KBM-7 (cell line): ENCODE results near the gene TIMP1.
A peak's percentile ranks its signal among the peaks of the same experiment; 100 is the strongest.

ENCODE experiments used
- DNase-seq: peaks from one replicate; pipeline ENCODE4 v3.0.0-alpha.2; 2015
- in situ Hi-C: fragments of 300-500 bp; cut with MboI; formaldehyde crosslinking; loops from 2 replicates; pipeline ENCODE4 v1.14.3; 2020; ENCODE audit warnings: low sequenced_read_pairs, low pct_unique_long_range_greater_than_20kb, mixed read lengths

Gene TIMP1

DNA sequence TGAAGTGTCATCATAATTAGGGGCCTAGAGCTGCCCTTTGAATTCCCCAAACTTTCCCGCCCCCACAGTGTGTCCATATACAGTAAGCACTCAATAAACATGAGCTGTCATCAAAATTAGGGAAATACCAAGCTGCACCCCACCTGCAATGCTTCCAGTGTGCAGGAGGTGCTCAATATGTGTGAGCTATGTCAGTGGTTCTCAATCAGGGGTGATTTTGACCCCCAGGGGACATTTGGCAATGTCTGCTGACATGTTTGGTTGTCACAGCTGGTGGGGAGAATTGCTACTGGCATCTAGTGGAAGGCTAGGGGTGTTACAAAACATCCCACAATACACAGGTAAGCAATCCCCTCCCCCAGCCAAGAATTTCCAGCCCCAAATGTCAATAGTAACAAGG, 46.7 kb downstream of the TIMP1 start:
- in situ Hi-C loops, result no loop called here

DNA sequence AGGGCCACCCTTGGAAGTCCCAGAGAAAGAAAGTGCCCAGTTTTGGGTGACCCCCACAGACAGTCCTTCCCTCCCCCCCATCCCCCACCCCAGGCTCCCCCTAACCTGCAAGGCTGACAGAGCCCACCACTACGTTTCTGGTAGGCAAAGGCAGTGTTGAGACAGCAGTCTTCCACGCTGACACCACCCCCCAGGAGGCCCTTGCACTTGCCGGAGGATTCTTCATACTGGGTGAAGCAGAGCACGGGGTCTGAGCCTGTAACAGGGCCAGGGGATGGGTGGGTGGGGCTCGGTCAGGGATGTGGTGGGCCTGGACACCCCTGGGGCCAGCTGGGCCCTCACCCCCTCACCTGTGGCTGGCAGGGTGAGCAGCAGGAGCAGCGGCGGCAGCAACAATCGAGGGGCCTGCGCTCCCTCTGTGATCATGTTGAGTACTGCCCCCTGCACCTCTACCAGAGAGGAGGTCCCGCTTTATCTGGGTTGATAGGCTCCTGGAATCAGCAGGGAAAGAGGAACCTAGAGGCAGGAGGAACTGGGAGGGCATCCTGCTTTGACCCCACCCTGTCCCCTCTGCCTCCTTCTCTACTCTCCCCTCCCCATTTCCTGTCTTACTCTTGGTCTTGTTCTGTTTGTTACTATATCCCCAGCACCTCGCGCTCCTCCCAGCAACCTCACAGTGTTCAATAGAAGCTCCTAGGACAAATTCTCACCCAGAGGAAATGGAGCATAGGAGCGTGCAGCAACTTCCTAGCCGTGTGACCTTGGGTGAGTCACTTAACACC, 47.4 kb downstream of the TIMP1 start, which contains the start of gene CFP:
CFP (minus strand) TSS at position 512 of the 782 bp plus-strand sequence; CDS start at position 426, 86 bp downstream.
- in situ Hi-C loops, result no loop called here
- peak; percentile 97 for DNase-seq

More for the DNA sequence above, 46.7 kb downstream of the TIMP1 start:
- peak; percentile 65 for DNase-seq

- DNase-seq, result no peak
- in situ Hi-C loops, result no loop called here
These were observed 49.4 kb downstream of the TIMP1 start for GRCh38 chrX:47631676-47632075.

GRCh38 chrX:47632666-47633065, 50.4 kb downstream of the TIMP1 start:
- in situ Hi-C loops, result no loop called here
- peak; percentile 51 for DNase-seq

GRCh38 chrX:47633689-47634590, 51.7 kb downstream of the TIMP1 start:
- in situ Hi-C loops, result no loop called here
- DNase-seq, result no peak

- no peak for DNase-seq
- in situ Hi-C loops, result no loop called here
These were observed 52.8 kb downstream of the TIMP1 start for GRCh38 chrX:47634871-47635575.
